ENCODE measurements around the gene CFAP74. TPM values are rescaled to one million over a fixed set of nuclear protein-coding genes. Genes with fewer than 3 reads are reported as not detected.

CFAP74 gene
- total and polyA plus RNA-seq, 2 of the 4 experiments (the other 2 are of a cell fraction), result not detected

DNA sequence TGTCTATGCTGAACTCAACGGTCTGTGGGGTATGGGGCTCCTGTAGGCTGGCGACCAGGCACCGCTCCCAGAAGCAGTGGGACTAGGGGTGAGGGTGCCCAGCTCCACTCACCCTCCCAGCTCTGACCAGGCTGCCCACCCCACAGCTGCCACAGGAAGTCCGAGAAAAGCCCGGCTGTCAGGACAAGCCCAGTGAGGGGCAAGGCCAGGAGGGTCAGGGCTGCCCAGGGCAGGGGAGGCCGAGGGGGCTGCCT lies 81.0 kb downstream of the CFAP74 start:
- no CpG with 5 or more reads among the region's 6 CpGs for WGBS, 2 experiments (ENCODE audit: extremely low coverage in 2 of 2, insufficient read length in 1 of 2)
- no peak overlapping the region for H4K91ac ChIP-seq (ENCODE audit: insufficient read depth, low read depth, low read length)
- H3K9me3 ChIP-seq (ENCODE audit: control insufficient read depth, insufficient read depth, low read length), result no peaks in the 10 kb centered on the region
- no peak overlapping the region for H3K9ac ChIP-seq (ENCODE audit: low read depth, low read length)
- DNase-seq, result no peak
- no peak overlapping the region for H4K8ac ChIP-seq (ENCODE audit: low read depth in 2 of 2, low read length in 2 of 2)
- H3K4me1 ChIP-seq (ENCODE audit: control insufficient read depth, insufficient read depth, low read length), result peaks cover 2% of the 10 kb centered on the region; the same call in 1 of the 2 replicates
- no peak overlapping the region for H2BK20ac ChIP-seq (ENCODE audit: low read depth, low read length)
- no peak for ATAC-seq (ENCODE audit: low read depth)
- no peak overlapping the region for H2AFZ ChIP-seq (replicated peaks; ENCODE audit: low read length, poor library complexity)
- no peak overlapping the region for H2AK5ac ChIP-seq (ENCODE audit: low read depth, low read length)
- H3K14ac ChIP-seq (replicated peaks; ENCODE audit: low read depth, low read length), result no peak overlapping the region
- H3K36me3 ChIP-seq (ENCODE audit: control insufficient read depth, insufficient read depth, low read length), result no peaks in the 10 kb centered on the region
- H2BK15ac ChIP-seq (ENCODE audit: low read depth, low read length), result no peak overlapping the region
- CTCF ChIA-PET, result interaction anchor here (1.1 kb wide), 1 partner anchor 218 kb away, joined by 3 read pairs; no protein-coding TSS in a partner anchor
- H3K27ac ChIP-seq (ENCODE audit: insufficient read depth, low read length), result no peak overlapping the region
- dilution Hi-C loops (cut with HindIII; ENCODE audit: low sequenced_read_pairs, unreplicated experiment), result no loop called here
- H3K4ac ChIP-seq (ENCODE audit: low read depth, low read length), result no peak overlapping the region
- POLR2A ChIA-PET (ENCODE audit: unreplicated experiment), result no interaction called here
- no peaks in the 10 kb centered on the region for H3K79me1 ChIP-seq (ENCODE audit: low read depth in 1 of 2, low read length in 2 of 2)
- no peaks in the 10 kb centered on the region for H4K20me1 ChIP-seq (ENCODE audit: insufficient read depth, low read length)
- H3K23ac ChIP-seq (ENCODE audit: low read depth, low read length), result no peak overlapping the region
- H2AK9ac ChIP-seq (replicated peaks; ENCODE audit: low read depth, low read length, poor library complexity), result no peak overlapping the region
- in situ Hi-C loops (cut with MboI; ENCODE audit: low sequenced_read_pairs), result no loop called here
- no peak overlapping the region for H3K56ac ChIP-seq (ENCODE audit: extremely low read depth, insufficient read depth, low read length)
- no peak overlapping the region for H4K5ac ChIP-seq (ENCODE audit: low read depth, low read length)
- H3K4me3 ChIP-seq (ENCODE audit: insufficient read depth, low read depth, low read length), result no peak overlapping the region
- H3K4me2 ChIP-seq (ENCODE audit: low read depth, low read length), result no peak overlapping the region
- no peak overlapping the region for H2BK5ac ChIP-seq (ENCODE audit: low read depth, low read length, poor library complexity, severe bottlenecking)
- BruUV-seq (replicated peaks), result no TSS peak
- H2BK120ac ChIP-seq (ENCODE audit: low read depth, low read length), result no peak overlapping the region
- H3K9me1 ChIP-seq (ENCODE audit: insufficient read depth, low read length), result peaks cover 4% of the 10 kb centered on the region; the same call in 1 of the 2 replicates
- TF ChIP-seq RFX5 (IDR thresholded peaks at IDR 0.05; ENCODE audit: low read depth, low read length) (no peak), CHD1 (IDR thresholded peaks at IDR 0.05; ENCODE audit: low read depth, low read length) (no peak)
- TF ChIP-seq, protein P1, sequence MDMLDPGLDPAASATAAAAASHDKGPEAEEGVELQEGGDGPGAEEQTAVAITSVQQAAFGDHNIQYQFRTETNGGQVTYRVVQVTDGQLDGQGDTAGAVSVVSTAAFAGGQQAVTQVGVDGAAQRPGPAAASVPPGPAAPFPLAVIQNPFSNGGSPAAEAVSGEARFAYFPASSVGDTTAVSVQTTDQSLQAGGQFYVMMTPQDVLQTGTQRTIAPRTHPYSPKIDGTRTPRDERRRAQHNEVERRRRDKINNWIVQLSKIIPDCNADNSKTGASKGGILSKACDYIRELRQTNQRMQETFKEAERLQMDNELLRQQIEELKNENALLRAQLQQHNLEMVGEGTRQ (IDR thresholded peaks at IDR 0.05; ENCODE audit: low read depth, low read length), result no peak
- intact Hi-C loops (cut with micrococcal nuclease), result no loop called here
- H3K18ac ChIP-seq (ENCODE audit: low read depth, low read length), result no peak overlapping the region
- peaks cover 5% of the 10 kb centered on the region; the same call in 1 of the 2 replicates for H3K27me3 ChIP-seq (ENCODE audit: control insufficient read depth, insufficient read depth, low read length)
